ENCODE results near the gene TOLLIP. TPM values are rescaled to one million over a fixed set of nuclear protein-coding genes. Genes with fewer than 3 reads are reported as not detected.

Gene TOLLIP
- total and polyA plus RNA-seq, 2 of the 8 experiments (the other 6 are each of a cell fraction or from before 2014, with no cell fraction given), result 23.7 to 34.7 TPM

GRCh38 chr11:1233351-1234053 is 75.9 kb downstream of the TOLLIP start:
- Histone ChIP-seq H3K18ac (ENCODE audit: extremely low read depth, low read length) (no peak overlapping the region), H3K79me1 (ENCODE audit: low read depth, low read length) (no peaks in the 10 kb centered on the region), H3K36me3 (ENCODE audit: control insufficient read depth in 2 of 4, insufficient read depth in 4 of 4, low read length in 3 of 4) (no peaks in the 10 kb centered on the region), H3K27ac (ENCODE audit: low read depth, low read length) (no peak overlapping the region), H2BK15ac (ENCODE audit: low read length) (no peak overlapping the region), H4K91ac (replicated peaks; ENCODE audit: insufficient read length, low read length) (no peak overlapping the region), H2BK12ac (ENCODE audit: low read depth, low read length) (no peak overlapping the region), H3K56ac (replicated peaks; ENCODE audit: insufficient read length, low read depth, low read length) (no peak overlapping the region), H3K9ac (replicated peaks in 1 of 4; ENCODE audit: extremely low read depth in 1 of 4, low read depth in 3 of 4, low read length in 3 of 4) (no peak overlapping the region), H2BK120ac (replicated peaks; ENCODE audit: low read depth, low read length) (no peak overlapping the region), H3K4me1 (replicated peaks in 1 of 4; ENCODE audit: control insufficient read depth in 3 of 4, insufficient read depth in 4 of 4, low read length in 3 of 4) (no peaks in the 10 kb centered on the region; a peak in 1 of 7 replicates), H3K27me3 (replicated peaks in 1 of 4; ENCODE audit: control insufficient read depth in 3 of 4, extremely low read depth in 1 of 4, insufficient read depth in 3 of 4, low read length in 3 of 4) (no peaks in the 10 kb centered on the region), H3K79me2 (ENCODE audit: control insufficient read depth in 1 of 2, insufficient read depth in 2 of 2, low read length in 2 of 2) (no peaks in the 10 kb centered on the region), H3K4me3 (ENCODE audit: extremely low read depth in 1 of 4, insufficient read depth in 2 of 4, low read depth in 3 of 4, low read length in 4 of 4) (no peak overlapping the region), H2BK5ac (ENCODE audit: low read depth, low read length) (no peak overlapping the region), H3K23ac (ENCODE audit: insufficient read length) (no peak overlapping the region), H2AFZ (ENCODE audit: low read length) (no peak overlapping the region), H2BK20ac (ENCODE audit: low read length) (no peak overlapping the region), H4K20me1 (replicated peaks in 1 of 2; ENCODE audit: control insufficient read depth in 1 of 2, insufficient read depth in 2 of 2, low read length in 2 of 2) (no peaks in the 10 kb centered on the region), H4K5ac (ENCODE audit: insufficient read length, low read depth, low read length) (no peak overlapping the region), H3K14ac (ENCODE audit: insufficient read length) (no peak overlapping the region), H2AK5ac (ENCODE audit: low read depth, low read length) (no peak overlapping the region), H4K8ac (ENCODE audit: extremely low read depth, insufficient read depth, low read length) (peak overlapping the region; percentile 5; the same call in 1 of the 2 replicates), H3K4me2 (ENCODE audit: insufficient read depth in 1 of 2, low read depth in 2 of 2, low read length in 2 of 2) (no peak overlapping the region), H3K4ac (replicated peaks; ENCODE audit: insufficient read length, low read depth, low read length) (no peak overlapping the region), H3K23me2 (ENCODE audit: low read depth, low read length) (no peaks in the 10 kb centered on the region), H3K9me3 (ENCODE audit: insufficient read depth in 2 of 2, low read depth in 1 of 2, low read length in 1 of 2) (no peaks in the 10 kb centered on the region; a peak in 1 of 4 replicates)
- TF ChIP-seq JUND (IDR thresholded peaks at IDR 0.05; ENCODE audit: low read length) (no peak), SP2 (IDR thresholded peaks at IDR 0.05; ENCODE audit: low read length) (no peak), POU5F1 (IDR thresholded peaks at IDR 0.05; ENCODE audit: low read depth, low read length) (no peak), CEBPB (IDR thresholded peaks at IDR 0.05; ENCODE audit: low read depth, low read length) (no peak), SIX5 (IDR thresholded peaks at IDR 0.05; ENCODE audit: low read depth, low read length) (no peak), CTBP2 (IDR thresholded peaks at IDR 0.05; ENCODE audit: borderline replicate concordance, insufficient read depth, insufficient read length, low read length) (no peak), RAD21 (IDR thresholded peaks at IDR 0.05 in 1 of 2, conservative IDR thresholded peaks at IDR 0.05 in 1 of 2; ENCODE audit: low read depth in 2 of 2, low read length in 2 of 2) (no peak; a peak in 1 of 4 replicates), KDM1A (IDR thresholded peaks at IDR 0.05; ENCODE audit: borderline replicate concordance, low read length) (no peak), GABPA (IDR thresholded peaks at IDR 0.05; ENCODE audit: borderline replicate concordance, insufficient read depth, low read length) (no peak), NRF1 (IDR thresholded peaks at IDR 0.05; ENCODE audit: low read depth, low read length) (no peak), RNF2 (IDR thresholded peaks at IDR 0.05; ENCODE audit: borderline replicate concordance, low read depth, low read length, missing control alignments, poor library complexity, severe bottlenecking) (no peak)
- TF ChIP-seq, protein P1, sequence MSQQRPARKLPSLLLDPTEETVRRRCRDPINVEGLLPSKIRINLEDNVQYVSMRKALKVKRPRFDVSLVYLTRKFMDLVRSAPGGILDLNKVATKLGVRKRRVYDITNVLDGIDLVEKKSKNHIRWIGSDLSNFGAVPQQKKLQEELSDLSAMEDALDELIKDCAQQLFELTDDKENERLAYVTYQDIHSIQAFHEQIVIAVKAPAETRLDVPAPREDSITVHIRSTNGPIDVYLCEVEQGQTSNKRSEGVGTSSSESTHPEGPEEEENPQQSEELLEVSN (IDR thresholded peaks at IDR 0.05), result no peak
- ChIA-PET CTCF (ENCODE audit: partially characterized antibody) (interaction anchor here (1.0 kb wide), 1 partner anchor 33 kb away, joined by 3 read pairs; no protein-coding TSS in a partner anchor), POLR2A (ENCODE audit: partially characterized antibody) (no interaction called here)
- FAIRE-seq (no peak), DNase-seq (ENCODE audit: low read depth in 1 of 2, low spot score in 2 of 2) (peak in 1 of 2 experiments; percentile 33)
- WGBS, 2 experiments (ENCODE audit: extremely low coverage in 1 of 2, insufficient coverage in 1 of 2, insufficient read length in 1 of 2, insufficient replicate concordance in 2 of 2, low coverage in 1 of 2, low lambda C conversion rate in 2 of 2, missing lambda C conversion rate in 1 of 2), result 83% methylated on average over 2 of the region's 21 CpGs; no CpG with 5 or more reads in 1 of the 2 experiments
